ENCODE results near the gene TMEM95.

- TF ChIP-seq EP300 (conservative IDR thresholded peaks at IDR 0.05; ENCODE audit: poor library complexity, severe bottlenecking) (no peak), POLR2AphosphoS5 (IDR thresholded peaks at IDR 0.05) (no peak), RAD21 (conservative IDR thresholded peaks at IDR 0.05) (no peak)
- TF ChIP-seq, protein P1, sequence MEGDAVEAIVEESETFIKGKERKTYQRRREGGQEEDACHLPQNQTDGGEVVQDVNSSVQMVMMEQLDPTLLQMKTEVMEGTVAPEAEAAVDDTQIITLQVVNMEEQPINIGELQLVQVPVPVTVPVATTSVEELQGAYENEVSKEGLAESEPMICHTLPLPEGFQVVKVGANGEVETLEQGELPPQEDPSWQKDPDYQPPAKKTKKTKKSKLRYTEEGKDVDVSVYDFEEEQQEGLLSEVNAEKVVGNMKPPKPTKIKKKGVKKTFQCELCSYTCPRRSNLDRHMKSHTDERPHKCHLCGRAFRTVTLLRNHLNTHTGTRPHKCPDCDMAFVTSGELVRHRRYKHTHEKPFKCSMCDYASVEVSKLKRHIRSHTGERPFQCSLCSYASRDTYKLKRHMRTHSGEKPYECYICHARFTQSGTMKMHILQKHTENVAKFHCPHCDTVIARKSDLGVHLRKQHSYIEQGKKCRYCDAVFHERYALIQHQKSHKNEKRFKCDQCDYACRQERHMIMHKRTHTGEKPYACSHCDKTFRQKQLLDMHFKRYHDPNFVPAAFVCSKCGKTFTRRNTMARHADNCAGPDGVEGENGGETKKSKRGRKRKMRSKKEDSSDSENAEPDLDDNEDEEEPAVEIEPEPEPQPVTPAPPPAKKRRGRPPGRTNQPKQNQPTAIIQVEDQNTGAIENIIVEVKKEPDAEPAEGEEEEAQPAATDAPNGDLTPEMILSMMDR (IDR thresholded peaks at IDR 0.05; ENCODE audit: poor library complexity, severe bottlenecking), result no peak
Measured at GRCh38 chr17:7322520-7323194, 32.3 kb upstream of the TMEM95 start.

All from neural cell (in vitro differentiated cells).